Testis (tissue), 2 donors: ENCODE measurements around the gene DHCR7.

Experiments
- POLR2A ChIP-seq: fragments of 450-650 bp; IDR thresholded peaks from one replicate; pipeline ENCODE4 v1.6.1; 2017; ENCODE audit warnings: antibody characterized with exemption, mild to moderate bottlenecking, moderate library complexity
- TF ChIP-seq, protein P1 (sequence below), 3 experiments: fragments of 450-650 bp in 2 of 3; fragments of 200-600 bp in 1 of 3; sonication (generic) in 1 of 3; IDR thresholded peaks; one replicate each; pipeline ENCODE4 v1.5.1; 2016 to 2019; ENCODE audit warnings: antibody characterized with exemption in 3 of 3, mild to moderate bottlenecking in 2 of 3, moderate library complexity in 1 of 3

DNA sequence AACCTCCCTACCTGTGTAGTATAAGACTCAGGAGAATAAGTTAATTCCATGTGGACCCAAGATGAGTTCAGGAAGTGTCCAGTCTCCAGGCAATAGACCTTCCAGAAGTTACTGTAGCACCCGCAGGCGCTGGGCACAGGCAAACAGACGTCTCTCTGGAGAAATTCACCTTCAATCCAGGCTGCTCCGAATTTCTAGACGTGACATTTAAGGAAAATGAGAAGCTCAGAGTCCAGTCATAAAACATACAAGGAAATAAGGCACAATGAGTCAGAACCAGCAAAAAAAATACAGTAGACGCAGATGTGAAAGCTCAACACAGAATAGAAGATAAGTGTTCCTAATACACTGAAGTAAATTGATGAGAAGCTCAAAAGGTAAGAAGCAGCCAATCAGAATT lies 19.0 kb upstream of the DHCR7 start:
- TF ChIP-seq, protein P1, sequence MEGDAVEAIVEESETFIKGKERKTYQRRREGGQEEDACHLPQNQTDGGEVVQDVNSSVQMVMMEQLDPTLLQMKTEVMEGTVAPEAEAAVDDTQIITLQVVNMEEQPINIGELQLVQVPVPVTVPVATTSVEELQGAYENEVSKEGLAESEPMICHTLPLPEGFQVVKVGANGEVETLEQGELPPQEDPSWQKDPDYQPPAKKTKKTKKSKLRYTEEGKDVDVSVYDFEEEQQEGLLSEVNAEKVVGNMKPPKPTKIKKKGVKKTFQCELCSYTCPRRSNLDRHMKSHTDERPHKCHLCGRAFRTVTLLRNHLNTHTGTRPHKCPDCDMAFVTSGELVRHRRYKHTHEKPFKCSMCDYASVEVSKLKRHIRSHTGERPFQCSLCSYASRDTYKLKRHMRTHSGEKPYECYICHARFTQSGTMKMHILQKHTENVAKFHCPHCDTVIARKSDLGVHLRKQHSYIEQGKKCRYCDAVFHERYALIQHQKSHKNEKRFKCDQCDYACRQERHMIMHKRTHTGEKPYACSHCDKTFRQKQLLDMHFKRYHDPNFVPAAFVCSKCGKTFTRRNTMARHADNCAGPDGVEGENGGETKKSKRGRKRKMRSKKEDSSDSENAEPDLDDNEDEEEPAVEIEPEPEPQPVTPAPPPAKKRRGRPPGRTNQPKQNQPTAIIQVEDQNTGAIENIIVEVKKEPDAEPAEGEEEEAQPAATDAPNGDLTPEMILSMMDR (IDR thresholded peaks at IDR 0.05) = no peak
- TF ChIP-seq POLR2A = no peak
